Stomach smooth muscle (tissue), 2 donors: Measurements from ENCODE around the gene N4BP2L1.

Source experiments
- H3K27ac ChIP-seq: one replicate; pipeline ENCODE4 v1.7.0; 2013; ENCODE audit warnings: mild to moderate bottlenecking, low read length, inconsistent platforms
- H3K27me3 ChIP-seq, 2 donors: one replicate each; pipeline ENCODE4 v1.7.0; 2013; ENCODE audit warnings: low read length in 2 of 2; ENCODE audit not compliant: insufficient read depth in 2 of 2, control insufficient read depth in 1 of 2
- H3K36me3 ChIP-seq, 2 donors: one replicate each; pipeline ENCODE4 v1.7.0; 2013; ENCODE audit warnings: low read length in 2 of 2; ENCODE audit not compliant: control insufficient read depth in 2 of 2, insufficient read depth in 2 of 2
- H3K4me1 ChIP-seq: one replicate; pipeline ENCODE4 v1.7.0; 2013; ENCODE audit warnings: low read length; ENCODE audit not compliant: control insufficient read depth, insufficient read depth
- H3K4me3 ChIP-seq, 2 donors: one replicate each; pipeline ENCODE4 v1.7.0; 2013; ENCODE audit warnings: low read length in 2 of 2
- H3K9ac ChIP-seq, 2 donors: one replicate each; pipeline ENCODE4 v1.7.0; 2013; ENCODE audit warnings: low read length in 2 of 2, mild to moderate bottlenecking in 1 of 2
- H3K9me3 ChIP-seq, 2 donors: one replicate each; pipeline ENCODE4 v1.7.0; 2013; ENCODE audit warnings: low read length in 2 of 2; ENCODE audit not compliant: control insufficient read depth in 2 of 2
- donor health status: healthy.
- donor health status: Pancreatic carcinoma.

N4BP2L1 gene

GRCh38 chr13:32454886-32455593 lies 27.1 kb upstream of the N4BP2L1 start:
- Histone ChIP-seq H3K36me3 (peaks cover 0 to 3% of the 10 kb centered on the region in 2 donors), H3K9ac (no peak overlapping the region), H3K9me3 (peaks cover 0 to 3% of the 10 kb centered on the region in 2 donors), H3K27me3 (no peaks in the 10 kb centered on the region), H3K4me1 (no peaks in the 10 kb centered on the region), H3K27ac (no peak overlapping the region), H3K4me3 (no peak overlapping the region)

- Histone ChIP-seq H3K9me3 (peaks cover 0 to 3% of the 10 kb centered on the region in 2 donors), H3K4me1 (no peaks in the 10 kb centered on the region), H3K27me3 (no peaks in the 10 kb centered on the region), H3K27ac (no peak overlapping the region), H3K9ac (no peak overlapping the region), H3K4me3 (no peak overlapping the region), H3K36me3 (peaks cover 0 to 3% of the 10 kb centered on the region in 2 donors)
These were observed 26.1 kb upstream of the N4BP2L1 start for GRCh38 chr13:32453981-32454380.

- H3K9me3 ChIP-seq, result no peaks in the 10 kb centered on the region
These were observed 21.0 kb upstream of the N4BP2L1 start for GRCh38 chr13:32448972-32449371.

GRCh38 chr13:32447894-32448623 lies 20.1 kb upstream of the N4BP2L1 start:
- no peak overlapping the region for H3K4me3 ChIP-seq
- no peaks in the 10 kb centered on the region for H3K9me3 ChIP-seq
- H3K27ac ChIP-seq, result no peak overlapping the region
- H3K9ac ChIP-seq, result no peak overlapping the region
- H3K4me1 ChIP-seq, result no peaks in the 10 kb centered on the region
- no peaks in the 10 kb centered on the region for H3K27me3 ChIP-seq
- peaks cover 0 to 3% of the 10 kb centered on the region in 2 donors for H3K36me3 ChIP-seq

More at GRCh38 chr13:32448972-32449371, 21.0 kb upstream of the N4BP2L1 start:
- Histone ChIP-seq H3K36me3 (peaks cover 0 to 3% of the 10 kb centered on the region in 2 donors), H3K27ac (no peak overlapping the region), H3K4me1 (no peaks in the 10 kb centered on the region), H3K9ac (no peak overlapping the region), H3K4me3 (no peak overlapping the region), H3K27me3 (no peaks in the 10 kb centered on the region)

GRCh38 chr13:32446773-32447465 lies 19.0 kb upstream of the N4BP2L1 start:
- Histone ChIP-seq H3K27ac (no peak overlapping the region), H3K4me3 (no peak overlapping the region), H3K9me3 (no peaks in the 10 kb centered on the region), H3K4me1 (no peaks in the 10 kb centered on the region), H3K36me3 (peaks cover 0 to 3% of the 10 kb centered on the region in 2 donors), H3K9ac (no peak overlapping the region), H3K27me3 (no peaks in the 10 kb centered on the region)

- no peaks in the 10 kb centered on the region for H3K9me3 ChIP-seq
- H3K27ac ChIP-seq, result no peak overlapping the region
- H3K4me3 ChIP-seq, result no peak overlapping the region
- H3K4me1 ChIP-seq, result no peaks in the 10 kb centered on the region
- no peaks in the 10 kb centered on the region for H3K27me3 ChIP-seq
- H3K9ac ChIP-seq, result no peak overlapping the region
- peaks cover 0 to 3% of the 10 kb centered on the region in 2 donors for H3K36me3 ChIP-seq
These were observed 18.3 kb upstream of the N4BP2L1 start for GRCh38 chr13:32446220-32446619.

GRCh38 chr13:32445461-32445860 lies 17.5 kb upstream of the N4BP2L1 start:
- Histone ChIP-seq H3K36me3 (peaks cover 0 to 3% of the 10 kb centered on the region in 2 donors), H3K9me3 (no peaks in the 10 kb centered on the region), H3K27ac (no peak overlapping the region), H3K9ac (no peak overlapping the region), H3K4me3 (no peak overlapping the region), H3K27me3 (no peaks in the 10 kb centered on the region), H3K4me1 (no peaks in the 10 kb centered on the region)

GRCh38 chr13:32443111-32443510 lies 15.2 kb upstream of the N4BP2L1 start:
- no peaks in the 10 kb centered on the region for H3K4me1 ChIP-seq
- H3K9me3 ChIP-seq, result no peaks in the 10 kb centered on the region

GRCh38 chr13:32438871-32439270 lies 10.9 kb upstream of the N4BP2L1 start:
- H3K9me3 ChIP-seq, result no peaks in the 10 kb centered on the region
- H3K9ac ChIP-seq, result no peak overlapping the region
- no peak overlapping the region for H3K27ac ChIP-seq
- peaks cover 6 to 10% of the 10 kb centered on the region in 2 donors for H3K36me3 ChIP-seq
- H3K27me3 ChIP-seq, result no peaks in the 10 kb centered on the region
- H3K4me3 ChIP-seq, result no peak overlapping the region
- H3K4me1 ChIP-seq, result no peaks in the 10 kb centered on the region

More at GRCh38 chr13:32443111-32443510, 15.2 kb upstream of the N4BP2L1 start:
- Histone ChIP-seq H3K4me3 (no peak overlapping the region), H3K36me3 (peaks cover 2 to 9% of the 10 kb centered on the region in 2 donors), H3K27me3 (no peaks in the 10 kb centered on the region), H3K9ac (no peak overlapping the region), H3K27ac (no peak overlapping the region)

GRCh38 chr13:32432856-32433255 lies 4.9 kb upstream of the N4BP2L1 start:
- Histone ChIP-seq H3K9ac (no peak overlapping the region), H3K9me3 (no peaks in the 10 kb centered on the region), H3K27ac (no peak overlapping the region), H3K36me3 (peaks cover 2 to 6% of the 10 kb centered on the region in 2 donors), H3K4me3 (no peak overlapping the region), H3K4me1 (peaks cover 12% of the 10 kb centered on the region), H3K27me3 (no peaks in the 10 kb centered on the region)
